Endometrial microvascular endothelial cells (primary cell): Measurements from ENCODE around the gene HAVCR2. TPM values are rescaled to one million over a fixed set of nuclear protein-coding genes. Genes with fewer than 3 reads are reported as not detected.
"Not testable (repeated sequence)": the region's sequence is repeated elsewhere in the genome, so short reads cannot be mapped to it uniquely, and the experiment has no call there.

Experiments
- in situ Hi-C: cut with HindIII; loops from 2 replicates; pipeline ENCODE4 v1.10.0; 2017; ENCODE audit warnings: low sequenced_read_pairs, low pct_unique_long_range_greater_than_20kb; ENCODE audit errors: inconsistent ontology term
- total RNA-seq: library from RNA; depleted of rRNA; stranded (reverse); fragments of >200 nt; gene quantifications from one replicate; pipeline ENCODE4 v1.2.3, GENCODE V29; 2015; ENCODE audit errors: inconsistent ontology term

HAVCR2 gene
- total RNA-seq, 1 donor from 2014 or later, result not detected

DNA sequence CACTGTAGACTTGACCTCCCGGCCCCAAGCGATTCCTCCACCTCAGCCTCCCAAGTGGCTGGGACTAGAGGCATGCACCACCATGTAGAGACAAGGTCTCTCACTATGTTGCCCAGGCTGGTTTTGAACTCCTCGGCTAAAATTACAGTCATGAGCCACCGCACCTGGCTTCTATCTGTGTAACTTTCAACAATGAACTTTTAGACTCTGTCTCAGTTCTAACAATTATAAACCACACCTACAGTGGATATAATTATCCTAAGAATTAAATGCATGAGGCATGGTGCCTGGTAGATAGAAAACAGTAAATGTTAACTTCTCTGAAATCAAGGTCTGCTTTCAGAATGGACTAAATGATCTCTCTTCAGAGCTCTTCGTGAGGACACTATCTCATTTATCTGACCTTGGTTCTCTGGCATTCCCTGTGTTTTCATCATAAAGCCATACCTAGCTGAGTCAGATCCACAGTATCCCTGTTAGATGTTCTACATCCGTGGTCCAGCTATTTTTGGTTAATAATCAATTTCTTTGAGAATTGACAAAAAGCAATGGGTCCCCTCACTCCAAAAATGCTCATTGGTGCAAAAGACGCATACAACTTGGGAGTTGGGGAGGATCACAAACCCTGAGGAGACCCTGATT is 57.1 kb downstream of the HAVCR2 start:
- in situ Hi-C loops, result no loop called here

DNA sequence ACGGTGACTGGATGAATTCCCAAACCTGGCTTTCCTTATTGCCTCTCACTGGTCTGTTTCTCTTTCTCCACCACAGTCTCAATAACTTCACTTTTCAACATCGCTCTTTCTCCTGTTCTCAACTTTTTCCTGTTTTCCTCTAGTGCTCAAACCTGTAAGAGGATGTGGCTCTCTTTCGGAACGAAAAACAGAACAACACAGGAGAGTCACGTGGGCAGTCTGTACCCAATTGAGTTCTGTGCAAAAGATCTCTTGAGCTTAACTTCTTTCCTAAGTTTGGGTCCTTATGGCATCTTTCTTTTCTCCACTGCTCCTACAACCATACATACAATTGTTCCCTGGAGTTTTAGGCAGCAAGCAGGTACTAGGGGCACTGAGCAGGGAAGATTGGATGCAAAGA is 58.8 kb downstream of the HAVCR2 start:
- in situ Hi-C loops, result no loop called here

DNA sequence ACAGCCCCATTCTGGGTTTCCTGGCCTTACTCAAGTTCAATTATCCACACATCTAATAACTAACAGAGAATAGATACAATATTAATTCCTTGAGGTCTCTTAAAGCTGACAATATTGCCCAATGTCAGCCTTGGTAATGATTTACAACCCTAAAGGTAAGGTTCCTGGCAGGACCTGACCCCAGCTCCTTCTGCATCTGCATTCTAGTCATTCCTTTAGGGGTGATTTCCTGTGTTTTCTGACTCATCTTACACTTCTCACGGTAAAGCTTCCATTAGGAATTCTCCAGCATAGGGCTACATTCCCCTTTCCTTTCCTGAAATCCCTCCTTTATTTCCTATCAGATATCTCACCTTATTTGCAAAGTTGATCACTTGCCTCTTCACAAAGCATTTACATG is 59.2 kb downstream of the HAVCR2 start:
- in situ Hi-C loops, result no loop called here

- in situ Hi-C loops, result no loop called here
Observed at GRCh38 chr5:157047898-157048297, 60.9 kb downstream of the HAVCR2 start.

- in situ Hi-C loops, result not testable (repeated sequence)
Observed at GRCh38 chr5:157047016-157047415, 61.8 kb downstream of the HAVCR2 start.

GRCh38 chr5:157046041-157046440 is 62.8 kb downstream of the HAVCR2 start:
- in situ Hi-C loops, result no loop called here

- in situ Hi-C loops, result no loop called here
Observed at GRCh38 chr5:157045601-157046000, 63.2 kb downstream of the HAVCR2 start.

GRCh38 chr5:157038568-157039187 is 70.2 kb downstream of the HAVCR2 start:
- in situ Hi-C loops, result no loop called here

Other genes with a start within 250 kb of the HAVCR2 start
- gene TIMD4, start 145.8 kb downstream of the HAVCR2 start, total RNA-seq, result not detected
- gene HAVCR1, start 49.9 kb downstream of the HAVCR2 start, total RNA-seq, result not detected
- gene MED7, start 33.8 kb upstream of the HAVCR2 start, total RNA-seq, result 6.7 TPM
- not detected for gene GARIN3, start 57.2 kb upstream of the HAVCR2 start, total RNA-seq
- gene ITK, start 71.8 kb upstream of the HAVCR2 start, total RNA-seq, result not detected
- gene CYFIP2, start 157.1 kb upstream of the HAVCR2 start, total RNA-seq, result 10.4 TPM